Neural cell (in vitro differentiated cells): ENCODE results near the gene ARL4A. TPM values are rescaled to one million over a fixed set of nuclear protein-coding genes. Genes with fewer than 3 reads are reported as not detected.

ENCODE experiments used
- H2AFZ ChIP-seq: fragments of 200-600, 300-800 bp; sonication (generic), shearing (Covaris generic); 2 replicates; pipeline ENCODE4 v1.6.0; 2014; ENCODE audit warnings: low read depth, mild to moderate bottlenecking, antibody characterized with exemption, low read length, moderate library complexity
- H3F3A ChIP-seq: fragments of 200-600 bp; shearing (Covaris generic); 2 replicates; pipeline ENCODE4 v1.6.1; 2016; ENCODE audit warnings: mild to moderate bottlenecking, moderate library complexity, mixed read lengths, antibody characterized with exemption, low read length; ENCODE audit not compliant: insufficient read depth, poor library complexity, severe bottlenecking
- H3K27ac ChIP-seq: fragments of 200-600, 300-800 bp; sonication (generic), shearing (Covaris generic); 2 replicates; pipeline ENCODE4 v1.5.1; 2014; ENCODE audit warnings: mild to moderate bottlenecking, low read length, moderate library complexity
- H3K27me3 ChIP-seq: fragments of 300-800, 200-600 bp; sonication (generic), shearing (Covaris generic); 2 replicates; pipeline ENCODE4 v1.6.0; 2014; ENCODE audit warnings: mild to moderate bottlenecking, low read depth, low read length, moderate library complexity; ENCODE audit not compliant: insufficient read depth
- H3K36me3 ChIP-seq: fragments of 300-800, 200-600 bp; sonication (generic), shearing (Covaris generic); 2 replicates; pipeline ENCODE4 v1.5.1; 2014; ENCODE audit warnings: mild to moderate bottlenecking, antibody characterized with exemption, low read length, moderate library complexity; ENCODE audit not compliant: insufficient read depth
- H3K4me2 ChIP-seq: fragments of 300-800, 200-600 bp; sonication (generic), shearing (Covaris generic); 2 replicates; pipeline ENCODE4 v1.6.0; 2014; ENCODE audit warnings: mild to moderate bottlenecking, low read length
- H3K4me3 ChIP-seq: fragments of 300-800, 200-600 bp; sonication (generic), shearing (Covaris generic); 2 replicates; pipeline ENCODE4 v1.5.1; 2014; ENCODE audit warnings: mild to moderate bottlenecking, low read length, moderate library complexity
- H3K79me2 ChIP-seq: fragments of 200-600 bp; shearing (Covaris generic); replicated peaks from 2 replicates; pipeline ENCODE4 v1.6.0; 2014; ENCODE audit warnings: mild to moderate bottlenecking, low read length, moderate library complexity; ENCODE audit not compliant: insufficient read depth
- H3K9ac ChIP-seq: fragments of 300-800, 200-600 bp; sonication (generic), shearing (Covaris generic); 2 replicates; pipeline ENCODE4 v1.6.1; 2016; ENCODE audit warnings: mild to moderate bottlenecking, low read length, mixed read lengths
- H3K9me2 ChIP-seq: fragments of 200-600 bp; shearing (Covaris generic); 2 replicates; pipeline ENCODE4 v1.6.1; 2016; ENCODE audit warnings: mild to moderate bottlenecking, low read length, mixed read lengths; ENCODE audit not compliant: insufficient read depth
- H3K9me3 ChIP-seq: fragments of 200-600, 300-800 bp; sonication (generic), shearing (Covaris generic); 2 replicates; pipeline ENCODE4 v1.6.1; 2016; ENCODE audit warnings: mild to moderate bottlenecking, mixed run types, low read length, moderate library complexity, mixed read lengths
- H4K20me1 ChIP-seq: fragments of 200-600 bp; shearing (Covaris generic); 2 replicates; pipeline ENCODE4 v1.6.1; 2016; ENCODE audit warnings: mild to moderate bottlenecking, mixed run types; ENCODE audit not compliant: insufficient read depth
- CTCF ChIP-seq: fragments of 450-650 bp; IDR thresholded peaks from 2 replicates; pipeline ENCODE4 v1.5.1; 2014; ENCODE audit warnings: antibody characterized with exemption, mild to moderate bottlenecking, moderate library complexity; ENCODE audit not compliant: poor library complexity, severe bottlenecking
- EP300 ChIP-seq: fragments of 450-650 bp; conservative IDR thresholded peaks from 2 replicates; pipeline ENCODE4 v1.6.1; 2014; ENCODE audit warnings: antibody characterized with exemption, mild to moderate bottlenecking, moderate library complexity; ENCODE audit not compliant: poor library complexity, severe bottlenecking
- EZH2 ChIP-seq: fragments of 200-600, 300-800 bp; shearing (Covaris generic), sonication (generic); IDR thresholded peaks from 2 replicates; pipeline ENCODE4 v1.6.1; 2014; ENCODE audit warnings: antibody characterized with exemption, low read length, borderline replicate concordance, mild to moderate bottlenecking; ENCODE audit not compliant: insufficient read depth, poor library complexity, severe bottlenecking
- MXI1 ChIP-seq: fragments of 450-650 bp; conservative IDR thresholded peaks from 2 replicates; pipeline ENCODE4 v1.6.1; 2014; ENCODE audit warnings: antibody characterized with exemption, mild to moderate bottlenecking; ENCODE audit not compliant: poor library complexity, severe bottlenecking
- POLR2AphosphoS5 ChIP-seq: IDR thresholded peaks from 2 replicates; pipeline ENCODE4 v1.6.1; 2012
- RAD21 ChIP-seq: fragments of 450-650 bp; conservative IDR thresholded peaks from 2 replicates; pipeline ENCODE4 v1.6.1; 2014; ENCODE audit warnings: antibody characterized with exemption, mild to moderate bottlenecking, moderate library complexity
- REST ChIP-seq: IDR thresholded peaks from 2 replicates; pipeline ENCODE4 v1.6.1; 2012; ENCODE audit warnings: borderline replicate concordance
- SMC3 ChIP-seq: fragments of 450-650 bp; conservative IDR thresholded peaks from 2 replicates; pipeline ENCODE4 v1.6.1; 2014; ENCODE audit warnings: antibody characterized with exemption, mild to moderate bottlenecking, moderate library complexity; ENCODE audit not compliant: poor library complexity
- TAF1 ChIP-seq: IDR thresholded peaks from 2 replicates; pipeline ENCODE4 v1.6.1; 2012; ENCODE audit warnings: low read depth
- polyA plus RNA-seq: library from polyadenylated mRNA; depleted of rRNA; stranded (reverse); fragments of >200 nt; gene quantifications from 2 replicates; pipeline ENCODE4 v1.2.3, GENCODE V29; 2014

The ARL4A gene
- polyA plus RNA-seq, 1 donor from 2014 or later = 10.9 TPM

- Histone ChIP-seq H3K27me3 (peaks cover 4% of the 10 kb centered on the region), H3K9ac (no peak overlapping the region), H3K4me3 (no peak overlapping the region), H3K4me2 (no peak overlapping the region), H3K9me3 (no peaks in the 10 kb centered on the region), H4K20me1 (no peaks in the 10 kb centered on the region), H3K27ac (no peak overlapping the region), H3K36me3 (no peaks in the 10 kb centered on the region), H2AFZ (no peak overlapping the region), H3F3A (no peaks in the 10 kb centered on the region), H3K79me2 (no peaks in the 10 kb centered on the region), H3K9me2 (no peaks in the 10 kb centered on the region)
- TF ChIP-seq CTCF (no peak), EZH2 (no peak), SMC3 (no peak), TAF1 (no peak), MXI1 (no peak), POLR2AphosphoS5 (no peak), REST (no peak), RAD21 (no peak), EP300 (no peak)
These were observed 34.7 kb downstream of the ARL4A start for GRCh38 chr7:12722136-12722535.

GRCh38 chr7:12722636-12723605, 35.5 kb downstream of the ARL4A start:
- no peaks in the 10 kb centered on the region for H3K36me3 ChIP-seq
- H3F3A ChIP-seq = no peaks in the 10 kb centered on the region
- H3K27ac ChIP-seq = no peak overlapping the region
- no peak overlapping the region for H3K4me2 ChIP-seq
- no peaks in the 10 kb centered on the region for H3K9me2 ChIP-seq
- peaks cover 4% of the 10 kb centered on the region for H3K27me3 ChIP-seq
- no peak overlapping the region for H2AFZ ChIP-seq
- no peaks in the 10 kb centered on the region for H4K20me1 ChIP-seq
- H3K79me2 ChIP-seq = no peaks in the 10 kb centered on the region
- H3K4me3 ChIP-seq = no peak overlapping the region
- TF ChIP-seq CTCF = no peak
- no peak for TF ChIP-seq RAD21
- TF ChIP-seq REST = no peak
- no peak for TF ChIP-seq TAF1
- TF ChIP-seq EP300 = no peak
- TF ChIP-seq POLR2AphosphoS5 = no peak
- no peak for TF ChIP-seq SMC3
- no peak for TF ChIP-seq EZH2
- no peak for TF ChIP-seq MXI1
- H3K9me3 ChIP-seq = no peaks in the 10 kb centered on the region
- no peak overlapping the region for H3K9ac ChIP-seq
